HepG2 (cell line): ENCODE measurements around the gene MXRA8. TPM values are rescaled to one million over a fixed set of nuclear protein-coding genes. Genes with fewer than 3 reads are reported as not detected.

Source experiments
- ATF6 ChIP-seq: sonication (generic); formaldehyde crosslinking; conservative IDR thresholded peaks from 2 replicates; pipeline ENCODE4 v1.4.0; 2020; ENCODE audit warnings: missing genetic modification reagents
- CERS6 ChIP-seq: sonication (generic); formaldehyde crosslinking; IDR thresholded peaks from 2 replicates; pipeline ENCODE4 v1.5.0; 2020; ENCODE audit warnings: missing genetic modification reagents
- HNF1A ChIP-seq, 2 experiments: sonication (generic) in 1 of 2; formaldehyde crosslinking in 1 of 2; IDR thresholded peaks; 2 replicates each; pipeline versions ENCODE4 v1.4.0 to v1.6.1; 2016 to 2020; ENCODE audit warnings: borderline replicate concordance in 1 of 2, low read depth in 1 of 2, mild to moderate bottlenecking in 1 of 2, missing genetic modification reagents in 1 of 2
- KMT2B ChIP-seq: IDR thresholded peaks from 2 replicates; pipeline ENCODE4 v1.6.1; 2016; ENCODE audit warnings: missing genetic modification reagents, missing compliant biosample characterization
- MIER3 ChIP-seq: IDR thresholded peaks from 2 replicates; pipeline ENCODE4 v1.6.1; 2016; ENCODE audit warnings: missing compliant biosample characterization, borderline replicate concordance
- NPAS2 ChIP-seq: sonication (generic); formaldehyde crosslinking; IDR thresholded peaks from 2 replicates; pipeline ENCODE4 v1.8.0; 2022; ENCODE audit warnings: mild to moderate bottlenecking, missing genetic modification reagents, borderline replicate concordance
- RARA ChIP-seq: IDR thresholded peaks from 2 replicates; pipeline ENCODE4 v1.6.1; 2016; ENCODE audit warnings: missing genetic modification reagents, missing compliant biosample characterization
- SAFB2 ChIP-seq: sonication (generic); formaldehyde crosslinking; IDR thresholded peaks from 2 replicates; pipeline ENCODE4 v1.5.1; 2020; ENCODE audit warnings: missing genetic modification reagents, low read depth, mild to moderate bottlenecking, borderline replicate concordance
- SOX13 ChIP-seq, 3 experiments: fragments of 450-650 bp in 1 of 3; sonication (generic) in 1 of 3; formaldehyde crosslinking in 1 of 3; IDR thresholded peaks in 2 of 3; conservative IDR thresholded peaks in 1 of 3; 2 replicates each; pipeline versions ENCODE4 v1.5.0 to v1.6.1; 2016 to 2020; ENCODE audit warnings: antibody characterized with exemption in 1 of 3, mild to moderate bottlenecking in 1 of 3, missing compliant biosample characterization in 1 of 3, missing genetic modification reagents in 1 of 3, moderate library complexity in 1 of 3
- ZNF496 ChIP-seq: sonication (generic); formaldehyde crosslinking; IDR thresholded peaks from 2 replicates; pipeline ENCODE4 v1.8.1; 2023; ENCODE audit warnings: mild to moderate bottlenecking, moderate library complexity, missing genetic modification reagents; ENCODE audit not compliant: insufficient replicate concordance
- ZNF510 ChIP-seq: sonication (generic); formaldehyde crosslinking; IDR thresholded peaks from 2 replicates; pipeline ENCODE4 v1.4.0; 2020; ENCODE audit warnings: low read depth, mild to moderate bottlenecking, missing genetic modification reagents
- ZNF773 ChIP-seq: sonication (generic); formaldehyde crosslinking; IDR thresholded peaks from 2 replicates; pipeline ENCODE4 v1.4.0; 2020; ENCODE audit warnings: missing genetic modification reagents, borderline replicate concordance
- polyA plus RNA-seq, 8 experiments: library from polyadenylated mRNA; depleted of rRNA in 3 of 8; stranded (reverse) in 7 of 8; unstranded in 1 of 8; fragments of >200 nt; fragmentation: Illumina TruSeq in 4 of 8; extraction: Trizol in 4 of 8; gene quantifications; 2 replicates each; pipeline versions ENCODE4 v1.2.1 to v1.2.3, GENCODE V29; 2011 to 2016; ENCODE audit warnings: low read depth in 4 of 8, missing spikeins in 1 of 8, mixed read lengths in 1 of 8; ENCODE audit not compliant: insufficient read depth in 1 of 8
- total RNA-seq, 5 experiments: library from RNA; depleted of rRNA; stranded (reverse); fragments of >200 nt; fragmentation: Illumina TruSeq; extraction: Trizol; gene quantifications; 2 replicates each; pipeline ENCODE4 v1.2.3, GENCODE V29; 2016; ENCODE audit warnings: low read depth in 1 of 5

MXRA8 gene
- total and polyA plus RNA-seq, 2 of the 13 experiments (the other 11 are each of a cell fraction or from before 2014, with no cell fraction given), result 19.8 to 44.8 TPM

GRCh38 chr1:1320666-1321448, 37.5 kb downstream of the MXRA8 start (continued):
- TF ChIP-seq CERS6 (CRISPR knock-in tag) (no peak), ZNF496 (CRISPR knock-in tag) (no peak), HNF1A (IDR thresholded peaks at IDR 0.05; ENCODE audit: low read depth) (no peak), HNF1A (CRISPR knock-in tag; IDR thresholded peaks at IDR 0.05; ENCODE audit: borderline replicate concordance) (no peak), SAFB2 (CRISPR knock-in tag) (no peak), SOX13 (IDR thresholded peaks at IDR 0.05) (no peak), SOX13 (CRISPR knock-in tag; conservative IDR thresholded peaks at IDR 0.05 in 1 of 2, IDR thresholded peaks at IDR 0.05 in 1 of 2) (no peak), RARA (CRISPR knock-in tag) (no peak), KMT2B (CRISPR knock-in tag) (no peak), ZNF773 (no peak), MIER3 (CRISPR knock-in tag) (no peak), ATF6 (no peak), NPAS2 (CRISPR knock-in tag) (no peak), ZNF510 (no peak)
